ENCODE measurements around the gene CFAP65.

- no peak for TF ChIP-seq CTCF (IDR thresholded peaks at IDR 0.05)
- TF ChIP-seq POLR2A (IDR thresholded peaks at IDR 0.05) = no peak
- no peak for TF ChIP-seq POLR2AphosphoS5 (IDR thresholded peaks at IDR 0.05)
- TF ChIP-seq EP300 (IDR thresholded peaks at IDR 0.05) = no peak
These were observed 22.6 kb downstream of the CFAP65 start for GRCh38 chr2:219018726-219019125.

Measured in gastroesophageal sphincter (tissue), 3 donors.